GM18508 (cell line): ENCODE results near the gene IFTAP.

Experiments used
- ATAC-seq: cut with Tn5 transposase; IDR thresholded peaks from one replicate; pipeline ENCODE4 v1.9.1; 2021; ENCODE audit warnings: moderate number of reproducible peaks; ENCODE audit not compliant: insufficient read depth, unreplicated experiment

IFTAP gene

GRCh38 chr11:36591433-36591832 lies 2.9 kb upstream of the IFTAP start:
- ATAC-seq = no peak

DNA sequence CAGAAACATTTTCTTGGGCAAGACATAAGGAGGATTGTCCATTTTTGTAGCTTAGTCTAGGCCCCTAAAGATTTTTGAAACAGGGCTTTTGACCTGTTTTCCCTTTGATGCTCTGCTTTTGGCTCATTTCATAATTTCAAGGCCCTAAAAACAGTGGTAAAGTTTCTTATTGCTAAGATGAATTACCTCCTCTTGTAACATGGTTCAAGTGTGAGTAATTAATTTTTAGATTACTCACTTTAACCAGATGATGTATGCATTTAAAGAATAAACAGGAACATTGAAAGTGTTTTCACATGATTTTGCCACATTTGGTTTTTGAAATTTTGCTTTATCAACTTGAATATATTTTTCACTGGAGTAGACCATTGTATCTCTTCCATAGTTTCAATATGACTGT lies 2.6 kb downstream of the IFTAP start:
- no peak for ATAC-seq

GRCh38 chr11:36598051-36598450 lies 3.7 kb downstream of the IFTAP start, which contains the start of gene RAG2:
TSS of gene RAG2 (minus strand) at chr11:36598236. CDS start at chr11:36594168, 4,068 bp downstream.
- ATAC-seq = no peak

GRCh38 chr11:36600180-36600579 lies 5.9 kb downstream of the IFTAP start:
- ATAC-seq = no peak

DNA sequence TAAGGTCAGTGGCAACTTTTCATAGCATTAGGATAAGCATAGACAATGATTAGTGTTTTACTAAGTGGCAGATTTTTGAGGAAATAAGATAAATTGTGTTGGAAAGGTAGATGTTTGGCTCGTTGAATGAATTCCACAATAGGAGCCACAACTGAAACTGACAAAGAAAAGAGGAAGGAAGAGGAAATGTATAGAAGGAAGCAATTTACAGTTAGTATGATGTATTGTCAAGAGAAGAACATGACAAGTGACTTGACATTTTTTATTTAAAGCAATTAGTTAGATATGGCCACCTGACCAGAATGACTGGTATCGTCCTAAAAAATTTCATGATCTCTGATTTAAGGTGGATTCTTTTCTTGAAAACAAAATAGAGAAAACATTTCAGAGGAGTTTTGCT lies 6.9 kb downstream of the IFTAP start:
- ATAC-seq = no peak

DNA sequence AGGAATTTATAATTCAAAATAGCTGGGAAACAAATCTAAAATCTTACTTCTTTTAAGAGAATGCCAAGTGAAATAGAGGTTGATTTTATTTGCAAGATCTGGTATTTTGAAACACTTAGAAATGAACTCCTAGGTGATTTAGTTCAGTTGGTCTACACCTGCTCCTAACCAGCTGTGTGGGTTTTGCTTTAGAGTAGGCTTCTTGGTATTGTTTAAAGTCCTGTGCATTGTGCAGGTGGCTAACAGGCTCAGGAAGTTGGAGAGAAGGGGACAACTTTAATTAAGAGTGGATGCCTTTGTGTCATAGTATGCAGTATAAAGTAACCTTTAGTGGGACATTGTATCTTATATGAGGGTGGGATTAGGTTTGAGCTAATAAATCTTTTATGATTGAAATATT lies 7.8 kb downstream of the IFTAP start:
- ATAC-seq = no peak

DNA sequence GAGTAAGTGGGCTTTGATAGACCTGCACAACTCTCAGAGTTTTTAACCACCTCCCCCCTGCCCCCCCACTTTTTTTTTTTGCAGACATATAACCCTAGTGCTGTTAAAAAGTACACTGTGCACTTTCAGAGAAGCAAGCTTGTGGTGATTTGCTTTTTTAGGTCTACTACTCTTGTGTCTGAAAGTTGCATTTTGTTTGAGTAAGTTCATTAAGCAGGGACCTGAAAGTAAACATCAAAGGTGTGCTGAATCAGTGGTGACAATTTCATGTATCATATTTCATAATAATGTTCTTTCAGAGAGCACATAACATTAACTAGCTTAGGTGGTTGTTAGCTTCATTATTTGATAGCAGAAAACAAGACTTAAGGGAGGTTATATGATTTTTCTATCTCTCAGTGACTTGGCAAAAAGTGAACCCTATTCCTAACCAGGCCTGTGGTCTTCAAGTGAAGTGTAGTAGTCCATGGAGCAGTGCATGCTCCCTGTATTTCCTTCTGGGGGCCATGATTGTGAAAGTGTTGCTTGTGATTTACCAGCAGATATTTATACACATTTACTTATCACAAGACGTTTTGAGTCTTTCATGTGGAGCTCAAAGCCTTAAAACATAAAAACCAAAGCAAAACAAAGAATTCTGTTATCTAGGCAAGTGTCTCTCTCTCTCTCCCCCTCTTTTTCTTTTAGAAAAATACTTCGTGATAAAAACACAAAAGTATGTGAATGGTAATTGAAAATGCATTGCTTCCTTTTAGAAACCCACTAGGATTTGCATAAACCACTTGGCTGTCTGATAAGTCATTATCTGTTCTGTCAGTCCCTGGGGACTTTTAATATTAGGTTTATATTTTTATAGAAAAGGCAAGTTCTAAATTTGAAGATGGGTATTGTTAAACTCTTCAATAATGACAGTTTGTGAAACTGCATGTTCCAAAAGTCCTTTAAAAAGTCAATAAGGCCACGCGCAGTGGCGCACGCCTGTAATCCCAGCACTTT lies 11.2 kb downstream of the IFTAP start:
- peak; percentile 62 for ATAC-seq

DNA sequence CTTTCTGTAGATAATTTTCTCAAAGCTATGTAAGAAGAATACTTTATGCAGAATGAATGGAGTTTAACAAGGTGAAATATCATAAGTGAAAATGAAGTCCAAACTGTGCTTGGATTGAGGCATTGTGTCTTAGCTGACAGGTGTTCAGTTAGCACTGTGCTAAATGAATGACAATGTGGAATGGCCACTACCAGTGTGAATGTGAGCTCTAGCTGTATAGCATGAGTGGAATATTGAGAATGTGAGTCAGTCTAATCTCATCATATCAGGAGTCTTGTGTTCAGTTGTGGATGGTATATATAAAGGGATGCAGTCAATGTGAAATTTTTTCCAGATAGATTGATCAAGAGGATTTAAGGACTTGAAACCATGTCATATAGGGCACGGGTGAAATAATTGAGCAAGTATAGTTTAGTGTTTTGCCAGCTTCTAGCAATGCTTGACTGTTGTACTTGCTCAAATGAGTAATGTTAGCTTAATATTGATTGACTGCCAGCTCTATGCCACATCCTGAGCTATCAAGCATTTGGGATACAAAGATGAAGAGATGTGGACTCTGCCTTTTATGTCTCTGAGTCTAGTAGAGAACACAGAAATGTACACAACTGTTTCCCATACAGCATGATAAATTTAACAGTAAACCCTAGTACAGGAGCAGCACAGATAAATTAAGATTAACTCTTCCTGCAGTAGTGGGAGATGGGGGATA lies 14.3 kb downstream of the IFTAP start:
- ATAC-seq = no peak

- ATAC-seq = no peak
Observed at GRCh38 chr11:36609383-36609782, 15.1 kb downstream of the IFTAP start.

- no peak for ATAC-seq
Observed at GRCh38 chr11:36615826-36616225, 21.5 kb downstream of the IFTAP start.

GRCh38 chr11:36617543-36618362 lies 23.5 kb downstream of the IFTAP start:
- no peak for ATAC-seq

DNA sequence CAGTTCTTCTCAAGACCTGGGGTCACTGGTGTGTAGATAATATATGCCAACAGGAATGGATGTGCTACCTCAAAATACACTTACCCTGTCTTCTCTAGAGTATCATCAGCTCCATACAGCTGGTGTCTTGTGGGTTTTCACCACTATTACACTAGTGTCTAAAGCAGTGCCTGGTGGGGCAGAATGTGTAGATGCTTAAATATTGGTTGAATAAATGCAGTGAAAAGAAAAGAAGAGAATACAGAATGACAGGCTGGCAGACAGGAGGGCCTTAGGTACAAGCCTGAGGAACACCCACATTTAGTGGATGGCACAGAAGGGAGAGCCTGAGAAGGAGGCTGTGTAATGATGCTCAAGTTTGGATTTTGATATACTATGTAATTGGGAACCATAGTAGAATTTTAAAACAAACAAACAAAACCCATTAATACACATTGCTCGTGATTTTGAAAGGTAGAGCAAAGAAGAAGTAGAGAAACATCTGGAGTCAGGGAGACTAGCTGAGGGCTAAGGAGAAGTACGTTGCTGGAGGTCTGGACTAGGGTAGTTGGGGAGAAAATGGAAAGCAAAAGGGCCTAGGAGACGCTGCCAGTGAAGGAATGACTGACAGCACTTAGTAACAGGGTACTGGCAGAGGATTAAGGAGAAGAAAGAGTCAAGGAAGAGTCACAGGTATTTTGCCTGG lies 24.2 kb downstream of the IFTAP start:
- no peak for ATAC-seq

DNA sequence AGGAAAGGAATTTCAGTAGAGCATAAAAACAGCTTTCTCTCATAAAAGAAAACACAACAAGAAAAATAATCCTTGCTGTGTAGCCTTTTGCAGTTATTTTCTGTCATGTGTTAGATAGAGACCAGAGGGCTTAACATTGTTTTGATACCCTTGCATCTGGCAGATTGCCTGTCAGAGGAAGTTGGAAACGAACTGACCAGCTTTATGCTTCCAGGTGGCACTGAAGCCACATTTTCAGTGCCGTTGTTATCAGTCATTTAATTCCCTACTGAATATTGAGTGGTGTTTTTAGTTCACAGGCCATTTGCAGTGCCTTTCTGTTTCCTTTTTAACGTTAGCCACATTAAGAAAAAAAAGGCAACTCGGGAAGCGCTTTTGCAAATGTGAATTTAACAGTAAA lies 25.2 kb downstream of the IFTAP start:
- no peak for ATAC-seq

- ATAC-seq = no peak
Observed at GRCh38 chr11:36620246-36620645, 25.9 kb downstream of the IFTAP start.

DNA sequence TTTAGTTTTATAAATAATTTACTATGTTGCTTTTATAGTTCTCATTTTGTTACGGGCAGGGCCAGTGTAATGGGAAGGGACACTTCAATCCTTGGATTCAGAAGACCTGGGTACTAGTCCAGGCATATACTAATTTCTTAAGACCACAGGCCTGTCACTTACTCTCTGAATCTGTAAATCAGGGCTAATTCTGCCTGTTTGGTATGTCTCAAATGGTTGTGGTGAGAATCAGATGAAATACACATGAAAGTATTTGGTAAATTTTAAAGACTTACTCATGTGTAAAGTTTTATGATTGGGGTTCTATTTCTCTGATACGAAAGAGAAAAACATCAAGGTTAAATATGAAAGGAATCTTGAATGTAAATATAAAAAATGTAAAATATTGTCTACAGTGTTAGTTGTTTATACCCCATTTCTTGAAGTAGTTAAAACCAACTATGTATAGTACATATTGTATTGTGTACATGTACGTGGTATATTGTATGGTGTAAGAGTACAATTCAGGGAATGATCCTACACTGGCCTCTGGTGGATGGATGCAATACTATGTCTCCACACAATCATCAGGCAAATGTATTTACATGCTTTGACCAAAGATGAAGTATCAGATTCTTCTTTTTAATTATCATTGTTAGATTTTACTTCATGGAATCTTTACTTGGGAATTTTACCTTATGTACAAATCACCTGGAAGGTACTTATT lies 28.3 kb downstream of the IFTAP start:
- peak; percentile 57 for ATAC-seq

DNA sequence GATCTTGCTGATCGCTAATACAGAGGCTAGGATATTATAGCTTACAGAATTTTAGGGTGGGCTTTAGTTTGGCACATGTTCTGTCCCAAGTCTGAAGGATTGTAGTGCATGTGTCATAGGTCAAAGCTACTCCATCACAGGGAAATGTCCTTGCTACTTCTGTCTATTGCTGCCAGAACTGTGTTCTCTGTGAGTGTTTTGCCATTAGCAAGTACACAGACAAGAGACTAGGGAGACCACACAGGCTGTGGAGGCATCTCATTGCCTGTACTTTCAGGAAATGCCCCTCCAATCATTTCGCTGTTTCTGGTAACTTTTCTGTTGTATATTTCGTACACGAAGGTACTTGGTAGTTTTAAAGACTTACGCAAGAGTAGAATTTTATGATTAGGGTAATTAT lies 29.2 kb downstream of the IFTAP start:
- ATAC-seq = no peak

DNA sequence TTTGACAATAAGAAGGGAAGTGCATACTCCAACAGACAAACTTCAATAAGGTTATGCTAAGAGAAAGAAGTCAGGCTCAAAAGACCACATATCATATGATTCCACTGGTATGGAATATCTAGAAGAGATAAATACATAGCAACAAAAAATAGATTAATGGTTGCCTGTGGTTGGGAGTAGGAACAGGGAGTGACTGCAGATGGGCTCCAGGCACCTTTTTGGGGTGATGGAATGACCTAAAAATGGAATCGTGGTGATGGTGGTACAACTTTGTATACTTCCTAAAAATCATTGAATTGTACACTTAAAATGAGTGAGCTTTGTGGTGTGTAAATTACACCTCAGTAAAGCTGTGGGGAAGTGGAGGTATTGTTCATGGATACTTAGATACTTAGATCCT lies 32.7 kb downstream of the IFTAP start:
- no peak for ATAC-seq

GRCh38 chr11:36627471-36627870 lies 33.2 kb downstream of the IFTAP start:
- ATAC-seq = no peak

DNA sequence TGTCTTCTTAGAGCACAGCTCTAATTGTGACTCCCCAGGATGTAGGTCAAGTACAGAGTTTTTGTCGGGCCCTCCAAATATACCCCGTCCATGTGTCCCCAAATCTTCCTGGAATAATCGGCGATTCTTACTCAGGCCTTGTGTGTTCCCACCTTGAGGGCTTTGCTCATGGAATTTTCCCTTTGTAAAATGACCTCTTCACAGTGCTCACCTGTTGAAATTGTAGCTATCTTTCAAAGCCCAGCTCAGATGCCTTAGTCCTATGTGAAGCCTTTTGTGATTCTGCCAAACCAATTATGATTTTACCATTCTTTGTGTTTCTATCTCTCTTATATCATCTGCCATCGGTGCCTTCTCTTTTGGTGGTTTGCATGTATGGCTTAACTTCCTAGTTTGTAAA lies 33.8 kb downstream of the IFTAP start:
- ATAC-seq = no peak
